Measurements from ENCODE around the gene MYEOV. TPM values are rescaled to one million over a fixed set of nuclear protein-coding genes. Genes with fewer than 3 reads are reported as not detected.

MYEOV gene
- total RNA-seq, 1 experiment from 2014 or later: 0.22 TPM

GRCh38 chr11:69272055-69272454 lies 21.9 kb upstream of the MYEOV start:
- TF ChIP-seq, protein P1, sequence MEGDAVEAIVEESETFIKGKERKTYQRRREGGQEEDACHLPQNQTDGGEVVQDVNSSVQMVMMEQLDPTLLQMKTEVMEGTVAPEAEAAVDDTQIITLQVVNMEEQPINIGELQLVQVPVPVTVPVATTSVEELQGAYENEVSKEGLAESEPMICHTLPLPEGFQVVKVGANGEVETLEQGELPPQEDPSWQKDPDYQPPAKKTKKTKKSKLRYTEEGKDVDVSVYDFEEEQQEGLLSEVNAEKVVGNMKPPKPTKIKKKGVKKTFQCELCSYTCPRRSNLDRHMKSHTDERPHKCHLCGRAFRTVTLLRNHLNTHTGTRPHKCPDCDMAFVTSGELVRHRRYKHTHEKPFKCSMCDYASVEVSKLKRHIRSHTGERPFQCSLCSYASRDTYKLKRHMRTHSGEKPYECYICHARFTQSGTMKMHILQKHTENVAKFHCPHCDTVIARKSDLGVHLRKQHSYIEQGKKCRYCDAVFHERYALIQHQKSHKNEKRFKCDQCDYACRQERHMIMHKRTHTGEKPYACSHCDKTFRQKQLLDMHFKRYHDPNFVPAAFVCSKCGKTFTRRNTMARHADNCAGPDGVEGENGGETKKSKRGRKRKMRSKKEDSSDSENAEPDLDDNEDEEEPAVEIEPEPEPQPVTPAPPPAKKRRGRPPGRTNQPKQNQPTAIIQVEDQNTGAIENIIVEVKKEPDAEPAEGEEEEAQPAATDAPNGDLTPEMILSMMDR (conservative IDR thresholded peaks at IDR 0.05): no peak
- Histone ChIP-seq H3K4me1 (ENCODE audit: insufficient read depth, low read length) (no peaks in the 10 kb centered on the region), H2AFZ (ENCODE audit: low read length) (no peak overlapping the region), H3K56ac (ENCODE audit: insufficient read length, low read depth, low read length) (no peak overlapping the region), H3K18ac (ENCODE audit: insufficient read length, low read depth, low read length) (no peak overlapping the region), H3K4ac (ENCODE audit: low read depth, low read length) (no peak overlapping the region), H2BK120ac (ENCODE audit: low read depth, low read length, poor library complexity, severe bottlenecking) (no peak overlapping the region), H2BK12ac (ENCODE audit: insufficient read length, low read depth, low read length) (no peak overlapping the region), H4K91ac (ENCODE audit: insufficient read length, low read depth, low read length) (no peak overlapping the region), H3T11ph (ENCODE audit: low read length) (no peak overlapping the region), H2BK20ac (ENCODE audit: low read depth, low read length, poor library complexity, severe bottlenecking) (no peak overlapping the region), H2BK5ac (ENCODE audit: insufficient read length, low read length) (no peak overlapping the region), H3K79me1 (ENCODE audit: insufficient read depth, low read depth, low read length, poor library complexity, severe bottlenecking) (no peaks in the 10 kb centered on the region), H3K9me3 (ENCODE audit: control insufficient read depth, low read depth, low read length) (no peaks in the 10 kb centered on the region), H4K8ac (replicated peaks; ENCODE audit: insufficient read length, low read depth, low read length) (no peak overlapping the region), H3K27me3 (ENCODE audit: insufficient read depth, low read length) (no peaks in the 10 kb centered on the region), H3K9ac (ENCODE audit: extremely low read depth, insufficient read length, low read length) (no peak overlapping the region), H3K4me2 (ENCODE audit: insufficient read depth, insufficient read length, low read length) (no peak overlapping the region), H4K20me1 (ENCODE audit: control insufficient read depth, insufficient read depth, insufficient read length) (no peaks in the 10 kb centered on the region), H4K5ac (ENCODE audit: insufficient read length, low read depth, low read length) (no peak overlapping the region), H2BK15ac (ENCODE audit: low read depth, low read length) (no peak overlapping the region), H3K79me2 (ENCODE audit: insufficient read depth, low read length) (no peaks in the 10 kb centered on the region), H3K27ac (ENCODE audit: insufficient read length, low read depth, low read length) (no peak overlapping the region), H3K14ac (ENCODE audit: insufficient read depth, low read length) (no peak overlapping the region), H3K23me2 (ENCODE audit: insufficient read length, low read depth, low read length, poor library complexity, severe bottlenecking) (no peaks in the 10 kb centered on the region), H3K23ac (ENCODE audit: insufficient read length, low read depth, low read length) (no peak overlapping the region), H2AK5ac (ENCODE audit: insufficient read length, low read length) (no peak overlapping the region)
- Mint-ChIP-seq H3K27me3 (ENCODE audit: low read depth) (peaks cover 5% of the 10 kb centered on the region), H3K9me3 (peaks cover 2 to 3% of the 10 kb centered on the region in 2 experiments; a peak in 3 of 5 replicates), H3K4me1 (peaks cover 0 to 3% of the 10 kb centered on the region in 2 experiments; a peak in 1 of 4 replicates), H3K4me3 (no peak overlapping the region), H3K36me3 (ENCODE audit: insufficient read depth in 1 of 3, low read depth in 3 of 3) (peaks cover 0 to 4% (median 0%) of the 10 kb centered on the region in 3 experiments; a peak in 2 of 7 replicates), H3K27ac (no peak overlapping the region)
- 100% methylated on average over 2 of the region's 3 CpGs for WGBS (ENCODE audit: extremely low coverage, insufficient read length, low lambda C conversion rate)
- no peak for DNase-seq

All from H9 (cell line).